ENCODE data around the gene OPCML.

GRCh38 chr11:133224271-133224670 lies 308.0 kb downstream of the OPCML start:
- TF ChIP-seq CTCF (IDR thresholded peaks at IDR 0.05) (no peak), POLR2AphosphoS5 (IDR thresholded peaks at IDR 0.05) (no peak), POLR2A (IDR thresholded peaks at IDR 0.05) (no peak), EP300 (IDR thresholded peaks at IDR 0.05; ENCODE audit: low read depth) (no peak)

Data from transverse colon (tissue), 4 donors.